Smooth muscle cell of trachea (primary cell): ENCODE data around the gene IRF8. TPM values are rescaled to one million over a fixed set of nuclear protein-coding genes. Genes with fewer than 3 reads are reported as not detected.

ENCODE experiments used
- total RNA-seq: library from RNA; depleted of rRNA; stranded (reverse); fragments of >200 nt; gene quantifications from 2 replicates; pipeline ENCODE4 v1.2.1, GENCODE V29; 2014

IRF8 gene
- not detected in 2 replicates for total RNA-seq

GRCh38 chr16:85898521-85899442 lies at the start of gene IRF8:
IRF8 (plus strand) TSS chr16:85899162; CDS start chr16:85903016, 3,854 bp downstream.

Other genes starting within 250 kb of the IRF8 start
- gene GINS2, start 210.2 kb upstream of the IRF8 start, total RNA-seq = 1.5 and 11.1 TPM in 2 replicates
- gene C16orf74, start 148.1 kb upstream of the IRF8 start, total RNA-seq = 5.7 and 7.3 TPM in 2 replicates
- 24.7 and 35.9 TPM in 2 replicates for gene EMC8, start 99.6 kb upstream of the IRF8 start, total RNA-seq
- gene COX4I1, start 99.5 kb upstream of the IRF8 start, total RNA-seq = 399 and 413 TPM in 2 replicates